Type B pancreatic cell (in vitro differentiated cells): ENCODE measurements around the gene SLC25A34. TPM values are rescaled to one million over a fixed set of nuclear protein-coding genes. Genes with fewer than 3 reads are reported as not detected.

Experiments used
- DNase-seq: peaks from one replicate; pipeline ENCODE4 v3.0.0; 2021; ENCODE audit warnings: mixed read lengths; ENCODE audit not compliant: unreplicated experiment; ENCODE audit errors: extremely low spot score
- H3K27ac Mint-ChIP-seq: 2 replicates; pipeline ENCODE4 v1.8.0; 2021; ENCODE audit warnings: mild to moderate bottlenecking, mixed read lengths
- H3K27me3 Mint-ChIP-seq: 2 replicates; pipeline ENCODE4 v1.8.0; 2021; ENCODE audit warnings: mixed read lengths
- H3K36me3 Mint-ChIP-seq: 2 replicates; pipeline ENCODE4 v1.8.0; 2021; ENCODE audit warnings: mixed read lengths
- H3K4me1 Mint-ChIP-seq: one replicate; pipeline ENCODE4 v1.8.0; 2021; ENCODE audit warnings: mixed read lengths; ENCODE audit not compliant: unreplicated experiment
- H3K4me3 Mint-ChIP-seq: 2 replicates; pipeline ENCODE4 v1.8.0; 2021; ENCODE audit warnings: mild to moderate bottlenecking, mixed read lengths
- H3K9me3 Mint-ChIP-seq: 2 replicates; pipeline ENCODE4 v1.8.0; 2021; ENCODE audit warnings: mixed read lengths
- CTCF ChIP-seq: fragments of 200-600 bp; sonication (generic); conservative IDR thresholded peaks from 2 replicates; pipeline ENCODE4 v1.5.0; 2021; ENCODE audit warnings: antibody characterized with exemption, mild to moderate bottlenecking
- long read RNA-seq: library from polyadenylated mRNA; unstranded; transcript quantifications from one replicate; pipeline ENCODE4 v2.0.0, GENCODE V29; 2020
- total RNA-seq: library from RNA; stranded (reverse); gene quantifications from 2 replicates; pipeline ENCODE4 v1.2.1, GENCODE V29; 2021; ENCODE audit warnings: low replicate concordance

SLC25A34 gene
- total RNA-seq: 2.4 and 3.8 TPM in 2 replicates
- long read RNA-seq, partial matches to known transcripts: 0 of 1 reads
- long read RNA-seq, other reads (novel, unspliced or antisense): 1 of 1 reads

DNA sequence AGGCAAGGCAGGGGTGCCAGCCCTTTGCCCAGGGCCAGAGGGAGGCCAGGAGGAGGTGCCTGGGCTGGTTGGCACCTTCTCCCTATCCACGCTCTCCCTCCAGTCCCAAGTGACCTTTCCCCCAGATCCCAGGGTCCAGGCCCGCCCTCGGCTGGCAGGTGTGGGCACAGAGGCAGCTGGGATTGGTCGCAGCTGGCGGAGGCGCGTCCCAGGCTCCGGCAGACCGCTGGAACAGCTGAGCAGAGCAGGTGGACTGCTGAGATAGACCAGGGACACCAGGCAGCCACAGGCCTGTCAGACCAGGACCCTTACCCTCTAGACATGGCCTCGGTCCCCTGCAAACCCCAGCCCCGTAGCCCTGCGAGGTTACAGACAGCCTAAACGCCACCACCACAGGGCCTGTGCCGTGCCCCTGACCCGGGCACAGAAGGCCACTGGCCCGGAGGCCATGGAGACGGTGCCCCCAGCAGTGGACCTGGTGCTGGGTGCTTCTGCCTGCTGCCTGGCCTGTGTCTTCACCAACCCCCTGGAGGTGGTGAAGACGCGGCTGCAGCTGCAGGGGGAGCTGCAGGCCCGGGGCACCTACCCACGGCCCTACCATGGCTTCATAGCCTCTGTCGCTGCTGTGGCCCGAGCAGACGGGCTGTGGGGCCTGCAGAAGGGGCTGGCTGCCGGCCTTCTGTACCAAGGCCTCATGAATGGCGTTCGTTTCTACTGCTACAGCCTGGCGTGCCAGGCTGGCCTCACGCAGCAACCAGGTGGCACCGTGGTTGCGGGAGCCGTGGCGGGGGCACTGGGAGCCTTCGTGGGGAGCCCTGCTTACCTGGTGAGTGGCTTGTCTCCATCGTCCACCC lies at the start of gene SLC25A34:
Gene SLC25A34, plus strand, starts transcription at position 221 of the 854 bp plus-strand sequence. Its CDS starts 228 bp downstream, at position 449.
- Mint-ChIP-seq H3K27me3 (no peaks in the 10 kb centered on the region), H3K36me3 (no peaks in the 10 kb centered on the region), H3K9me3 (no peaks in the 10 kb centered on the region), H3K4me3 (no peak within 1 kb of the TSS), H3K4me1 (peaks cover 15% of the 10 kb centered on the region), H3K27ac (no peak within 1 kb of the TSS)
- no peak for DNase-seq
- no peak for TF ChIP-seq CTCF

- no peak for TF ChIP-seq CTCF
- no peak for DNase-seq
- Mint-ChIP-seq H3K27me3 (no peaks in the 10 kb centered on the region), H3K36me3 (peaks cover 14% of the 10 kb centered on the region), H3K4me3 (no peak overlapping the region), H3K4me1 (peaks cover 23% of the 10 kb centered on the region), H3K27ac (peak overlapping the region; percentile 39), H3K9me3 (no peaks in the 10 kb centered on the region)
These were observed 48.6 kb upstream of the SLC25A34 start for GRCh38 chr1:15687446-15687845.

DNA sequence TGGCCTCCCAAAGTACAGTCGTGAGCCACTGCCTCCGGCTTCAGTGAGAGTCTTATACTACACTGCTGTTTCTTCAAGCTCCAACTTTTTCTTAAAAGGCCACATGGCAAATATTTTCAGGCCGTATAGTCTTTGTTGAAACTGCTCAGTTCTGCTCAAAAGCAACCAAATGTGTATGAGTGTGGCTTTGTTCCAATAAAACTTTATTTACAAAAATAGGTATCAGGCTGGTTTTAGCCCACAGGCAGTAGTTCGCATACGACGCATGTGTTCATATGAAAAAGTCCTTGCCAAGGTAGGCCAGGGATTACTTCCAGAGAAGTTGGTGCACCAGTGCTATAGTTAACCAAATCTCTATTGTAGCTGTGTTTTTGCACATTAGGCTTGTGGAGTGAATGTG lies 45.7 kb upstream of the SLC25A34 start:
- Mint-ChIP-seq H3K27ac (no peak overlapping the region), H3K27me3 (no peaks in the 10 kb centered on the region), H3K4me1 (peaks cover 19% of the 10 kb centered on the region), H3K9me3 (no peaks in the 10 kb centered on the region), H3K4me3 (no peak overlapping the region), H3K36me3 (peaks cover 14% of the 10 kb centered on the region)
- DNase-seq: no peak
- TF ChIP-seq CTCF: no peak

DNA sequence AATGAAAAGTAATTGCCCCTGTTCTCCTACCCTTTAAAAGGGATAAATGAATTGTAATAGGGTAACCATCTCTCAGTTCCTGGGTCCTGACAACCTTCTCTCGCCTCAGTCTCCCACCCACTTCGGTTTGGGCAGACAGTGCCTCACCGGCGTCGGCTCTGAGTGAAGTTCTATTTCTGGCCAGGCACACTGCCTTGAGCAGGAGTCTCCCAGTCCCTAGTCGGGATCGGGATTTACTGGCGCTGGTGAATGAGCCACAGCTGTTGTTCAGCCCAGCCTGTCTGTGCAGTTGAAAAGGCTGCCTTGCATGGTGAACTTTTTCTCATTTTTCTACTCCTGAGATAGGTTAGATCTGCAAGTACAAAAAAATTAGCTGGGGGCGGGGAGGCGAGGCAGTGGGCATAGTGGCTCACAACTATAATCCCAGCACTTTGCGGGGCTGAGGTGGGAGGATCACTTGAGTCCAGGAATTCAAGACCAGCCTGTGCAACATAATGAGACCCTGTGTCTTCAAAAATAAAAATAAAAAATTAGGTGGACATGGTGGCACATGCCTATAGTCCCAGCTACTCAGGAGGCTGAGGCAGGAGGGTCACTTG lies 44.5 kb upstream of the SLC25A34 start:
- H3K9me3 Mint-ChIP-seq: no peaks in the 10 kb centered on the region
- no peak for TF ChIP-seq CTCF
- peaks cover 11% of the 10 kb centered on the region for H3K4me1 Mint-ChIP-seq
- no peak overlapping the region for H3K27ac Mint-ChIP-seq
- no peaks in the 10 kb centered on the region for H3K27me3 Mint-ChIP-seq
- no peak overlapping the region for H3K4me3 Mint-ChIP-seq
- no peak for DNase-seq
- peaks cover 9% of the 10 kb centered on the region for H3K36me3 Mint-ChIP-seq

DNA sequence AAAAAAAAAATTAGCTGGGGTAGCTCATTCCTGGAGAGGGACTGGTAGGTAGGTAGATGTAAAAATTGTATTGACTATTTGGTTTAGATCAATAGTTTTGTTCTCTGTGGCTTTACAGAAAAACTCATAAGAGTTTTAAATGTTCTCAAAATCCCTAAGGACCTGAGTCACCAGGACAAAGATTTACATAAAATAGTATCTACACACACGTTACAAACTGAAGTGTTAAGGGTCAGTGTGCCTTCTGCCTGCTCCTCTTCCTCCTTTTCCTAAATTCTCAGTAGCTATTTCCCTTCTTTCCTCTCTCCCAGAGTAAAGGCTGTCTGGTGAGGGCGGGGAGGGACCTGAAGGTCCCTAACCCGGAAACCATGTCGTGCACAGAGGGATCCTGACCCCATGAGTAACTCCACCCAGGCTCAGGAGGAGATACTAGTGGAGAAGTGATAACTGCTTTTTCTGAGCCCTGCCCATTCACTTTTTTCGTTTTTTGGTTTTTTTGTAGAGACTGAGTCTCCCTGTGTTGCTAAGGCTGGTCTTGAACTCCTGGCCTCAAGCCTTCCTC lies 43.9 kb upstream of the SLC25A34 start:
- H3K27ac Mint-ChIP-seq: no peak overlapping the region
- H3K27me3 Mint-ChIP-seq: no peaks in the 10 kb centered on the region
- peaks cover 13% of the 10 kb centered on the region for H3K4me1 Mint-ChIP-seq
- peaks cover 9% of the 10 kb centered on the region for H3K36me3 Mint-ChIP-seq
- TF ChIP-seq CTCF: no peak
- no peaks in the 10 kb centered on the region for H3K9me3 Mint-ChIP-seq
- no peak for DNase-seq
- no peak overlapping the region for H3K4me3 Mint-ChIP-seq
